ENCODE results near the gene GPANK1.

The GPANK1 gene

DNA sequence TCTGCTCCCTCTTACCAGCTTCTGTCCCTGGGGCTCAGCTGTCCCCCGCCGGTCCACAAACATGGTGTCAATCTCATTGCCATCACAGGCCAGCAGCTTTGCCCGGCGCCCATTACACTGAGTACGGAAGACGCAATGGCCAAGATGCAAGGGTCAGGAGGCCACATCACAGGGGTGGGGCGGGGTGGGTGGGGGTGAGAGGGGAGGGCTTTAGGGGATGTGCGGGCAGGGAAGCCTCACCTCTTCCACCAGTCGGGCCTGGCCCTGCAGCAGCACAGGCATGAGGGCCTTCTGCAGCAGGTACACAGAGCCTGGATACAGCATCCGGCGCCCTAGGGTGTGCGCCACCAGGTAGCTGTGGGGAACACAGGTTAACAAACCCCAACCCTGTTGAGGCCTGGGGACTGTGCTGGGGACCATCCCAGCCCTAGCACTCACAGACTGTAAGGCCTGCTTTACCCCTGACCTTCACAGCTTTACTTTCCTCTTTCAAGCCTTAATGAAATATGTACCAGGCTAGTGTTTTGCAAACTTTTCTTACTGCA is 26.8 kb upstream of the GPANK1 start:
- Histone ChIP-seq H3K4me3 (no peak overlapping the region), H3K27ac (no peak overlapping the region)
- no peak for DNase-seq (ENCODE audit: low spot score)
- TF ChIP-seq, protein P1, sequence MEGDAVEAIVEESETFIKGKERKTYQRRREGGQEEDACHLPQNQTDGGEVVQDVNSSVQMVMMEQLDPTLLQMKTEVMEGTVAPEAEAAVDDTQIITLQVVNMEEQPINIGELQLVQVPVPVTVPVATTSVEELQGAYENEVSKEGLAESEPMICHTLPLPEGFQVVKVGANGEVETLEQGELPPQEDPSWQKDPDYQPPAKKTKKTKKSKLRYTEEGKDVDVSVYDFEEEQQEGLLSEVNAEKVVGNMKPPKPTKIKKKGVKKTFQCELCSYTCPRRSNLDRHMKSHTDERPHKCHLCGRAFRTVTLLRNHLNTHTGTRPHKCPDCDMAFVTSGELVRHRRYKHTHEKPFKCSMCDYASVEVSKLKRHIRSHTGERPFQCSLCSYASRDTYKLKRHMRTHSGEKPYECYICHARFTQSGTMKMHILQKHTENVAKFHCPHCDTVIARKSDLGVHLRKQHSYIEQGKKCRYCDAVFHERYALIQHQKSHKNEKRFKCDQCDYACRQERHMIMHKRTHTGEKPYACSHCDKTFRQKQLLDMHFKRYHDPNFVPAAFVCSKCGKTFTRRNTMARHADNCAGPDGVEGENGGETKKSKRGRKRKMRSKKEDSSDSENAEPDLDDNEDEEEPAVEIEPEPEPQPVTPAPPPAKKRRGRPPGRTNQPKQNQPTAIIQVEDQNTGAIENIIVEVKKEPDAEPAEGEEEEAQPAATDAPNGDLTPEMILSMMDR (IDR thresholded peaks at IDR 0.05): no peak

DNA sequence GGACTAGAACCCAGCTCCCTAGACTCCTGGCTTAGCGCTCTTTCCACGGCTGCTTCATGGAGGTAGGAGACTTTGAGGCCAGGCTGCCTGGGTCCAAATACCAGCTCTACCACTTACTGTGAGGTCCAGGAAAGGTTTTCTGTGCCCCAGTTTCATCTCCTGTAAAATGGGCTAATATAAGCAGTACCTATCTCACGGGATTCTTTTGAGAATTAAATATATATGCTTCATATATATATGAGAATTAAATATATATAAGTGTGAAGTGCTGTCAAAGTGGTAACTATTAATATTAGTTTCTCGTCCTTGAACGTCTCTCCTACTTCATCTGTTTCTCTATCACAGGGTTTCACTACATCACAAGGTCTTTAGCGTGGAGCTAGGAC is 26.3 kb upstream of the GPANK1 start:
- DNase-seq (ENCODE audit: low spot score): no peak
- H3K4me3 ChIP-seq: no peak overlapping the region
- H3K27ac ChIP-seq: no peak overlapping the region
- TF ChIP-seq, protein P1 (IDR thresholded peaks at IDR 0.05): no peak

DNA sequence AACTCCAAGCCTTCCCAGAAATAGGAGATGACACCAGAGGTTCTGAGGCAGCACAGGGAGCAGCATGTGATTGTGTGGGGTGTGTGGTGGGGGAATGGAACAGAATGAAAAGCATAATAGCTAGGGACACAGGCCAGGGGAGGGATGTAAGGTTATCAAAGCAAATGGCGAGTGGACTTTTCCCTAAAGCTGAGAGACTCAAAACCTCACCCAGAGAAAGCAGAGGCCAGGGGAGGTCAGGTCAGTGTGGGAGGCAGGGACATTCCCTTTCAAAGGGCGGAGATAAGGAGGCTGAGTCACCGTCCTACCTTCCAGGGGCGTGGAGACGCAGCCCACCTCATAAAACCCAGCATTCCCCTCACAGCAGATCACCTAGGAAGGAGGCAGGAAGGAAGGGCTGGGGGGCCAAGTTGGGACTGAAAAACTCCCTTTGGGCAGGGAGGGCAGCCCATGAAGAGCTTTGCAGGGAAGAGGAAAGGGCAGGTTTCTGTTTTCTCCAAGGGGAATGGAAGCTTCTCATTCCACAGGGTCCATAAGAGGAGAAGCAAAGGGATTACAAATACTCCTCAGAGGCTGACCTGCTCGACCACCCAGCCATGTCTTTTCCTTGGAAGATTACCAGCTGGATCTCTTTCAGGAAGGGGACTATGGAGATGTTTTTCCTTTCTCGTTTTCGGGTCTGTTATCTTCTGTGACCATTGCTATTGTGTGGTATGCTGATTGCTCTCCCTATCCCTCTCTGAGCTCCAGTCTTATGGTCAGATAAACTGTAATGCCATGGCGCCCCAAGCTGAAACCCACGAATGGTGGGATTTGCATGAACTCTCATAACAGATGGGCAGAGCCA is 25.7 kb upstream of the GPANK1 start:
- DNase-seq (ENCODE audit: low spot score): no peak
- TF ChIP-seq, protein P1 (IDR thresholded peaks at IDR 0.05): no peak
- no peak overlapping the region for H3K4me3 ChIP-seq
- no peak overlapping the region for H3K27ac ChIP-seq

DNA sequence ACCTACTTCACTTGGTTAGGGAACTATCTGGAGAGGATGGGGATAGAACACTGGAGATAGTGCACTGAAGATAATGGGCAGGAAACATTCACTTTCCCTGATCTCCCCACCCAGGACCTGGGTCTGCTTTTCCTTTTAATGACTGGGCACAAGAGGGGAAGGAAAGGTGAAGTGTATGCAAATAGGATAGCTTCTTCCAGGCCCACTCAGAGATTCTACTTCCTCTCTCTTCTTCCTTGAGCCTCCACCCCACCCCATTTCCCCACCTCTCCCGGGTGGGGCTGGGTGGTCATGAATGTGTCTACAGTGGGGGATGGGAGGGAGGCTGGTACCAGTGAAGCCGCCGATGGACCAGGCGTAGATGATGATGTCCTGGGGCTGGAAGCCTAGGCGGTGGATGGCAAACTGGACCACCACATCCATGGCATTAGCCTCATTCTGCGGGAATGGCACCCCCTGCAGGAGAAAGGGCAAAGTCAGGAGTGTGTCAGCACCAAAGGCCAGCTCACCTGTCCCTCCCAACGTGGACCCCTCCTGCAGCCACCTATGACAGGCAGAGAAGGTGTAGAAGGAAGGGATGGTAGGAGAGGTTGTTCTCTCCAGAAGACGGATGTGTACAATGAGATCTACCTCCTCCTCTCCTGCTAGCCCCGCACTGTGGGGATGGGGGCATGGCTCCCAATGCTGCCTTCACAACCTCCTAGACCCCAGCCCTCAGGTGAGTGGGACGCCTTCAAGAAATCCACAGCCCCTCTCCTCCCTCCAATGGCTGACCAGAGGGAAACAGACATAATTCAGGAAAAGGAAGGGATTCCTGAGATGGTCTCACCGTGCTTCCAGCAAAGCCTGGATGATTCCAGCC is 24.7 kb upstream of the GPANK1 start:
- H3K4me3 ChIP-seq: no peak overlapping the region
- DNase-seq (ENCODE audit: low spot score): no peak

DNA sequence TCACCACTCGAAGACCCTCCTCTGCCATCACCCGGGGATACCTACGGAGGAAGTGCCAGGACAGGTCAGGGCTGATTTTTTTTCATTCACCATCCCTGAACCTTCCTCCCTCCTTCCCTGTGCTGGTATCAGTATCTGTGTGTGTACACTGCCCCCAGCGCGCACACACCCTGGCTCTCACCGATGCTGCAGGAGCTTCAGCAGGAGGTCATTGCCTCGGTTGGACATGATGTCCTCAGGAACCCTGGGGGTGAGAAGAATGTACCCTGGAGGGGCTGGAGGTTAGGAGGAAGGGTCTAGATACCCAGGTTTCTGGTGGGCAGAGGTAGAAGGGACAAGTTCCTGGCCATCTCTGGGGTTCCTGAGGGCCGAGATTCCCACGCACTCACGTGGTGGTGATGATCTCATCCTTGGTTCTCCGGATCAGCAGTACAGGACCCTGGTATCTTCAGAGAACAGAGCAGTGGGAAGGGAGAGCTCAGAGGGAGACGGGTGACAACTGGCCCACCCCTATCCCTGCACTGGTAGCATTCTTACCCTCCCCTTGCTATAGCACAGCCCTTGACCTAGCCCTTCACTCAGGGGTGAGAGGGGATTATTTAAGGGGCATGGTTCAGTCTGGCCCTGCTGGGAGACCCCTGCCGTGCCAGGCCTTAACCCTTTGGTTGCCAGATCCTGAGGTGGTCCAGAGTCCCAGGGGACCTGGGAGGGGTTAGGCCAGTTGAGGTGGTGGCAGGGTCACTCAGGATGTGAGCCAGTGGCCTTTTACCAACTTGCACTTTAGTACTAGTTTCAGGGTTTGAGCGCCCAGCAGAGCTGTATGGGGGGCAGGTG is 23.3 kb upstream of the GPANK1 start:
- Histone ChIP-seq H3K27ac (no peak overlapping the region), H3K4me3 (no peak overlapping the region)
- TF ChIP-seq, protein P1 (IDR thresholded peaks at IDR 0.05): no peak
- DNase-seq (ENCODE audit: low spot score): no peak

More for the DNA sequence above, 24.7 kb upstream of the GPANK1 start:
- TF ChIP-seq, protein P1 (IDR thresholded peaks at IDR 0.05): no peak
- H3K27ac ChIP-seq: no peak overlapping the region

DNA sequence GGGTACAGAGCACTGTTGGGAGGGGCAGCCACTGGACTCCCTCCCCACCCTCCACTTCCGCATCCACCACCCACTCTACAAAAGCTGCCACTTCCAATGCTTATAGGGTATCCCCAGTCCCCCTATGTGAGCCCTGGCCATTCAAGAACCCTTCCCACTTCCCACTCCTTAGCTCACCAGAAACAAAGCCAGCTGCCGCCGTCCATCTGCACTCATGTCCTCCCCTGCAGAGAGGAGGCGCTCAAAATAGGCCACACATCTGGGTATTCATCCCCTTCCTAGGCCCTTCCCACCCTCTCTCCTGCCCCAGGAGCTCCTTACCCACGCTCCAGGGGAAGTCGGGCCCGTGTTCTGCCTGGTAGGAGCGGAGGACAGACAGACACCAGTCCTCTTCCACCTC is 22.5 kb upstream of the GPANK1 start:
- Histone ChIP-seq H3K27ac (no peak overlapping the region), H3K4me3 (no peak overlapping the region)
- TF ChIP-seq, protein P1 (IDR thresholded peaks at IDR 0.05): no peak
- no peak for DNase-seq (ENCODE audit: low spot score)
